HG02759 (cell line): ENCODE data around the gene MARCHF9.
"Not testable (repeated sequence)": the region's sequence is repeated elsewhere in the genome, so short reads cannot be mapped to it uniquely, and the experiment has no call there.

Experiments used
- ATAC-seq: cut with Tn5 transposase; IDR thresholded peaks from one replicate; pipeline ENCODE4 v1.9.1; 2021; ENCODE audit warnings: mild to moderate bottlenecking, moderate library complexity; ENCODE audit not compliant: unreplicated experiment

Gene MARCHF9

DNA sequence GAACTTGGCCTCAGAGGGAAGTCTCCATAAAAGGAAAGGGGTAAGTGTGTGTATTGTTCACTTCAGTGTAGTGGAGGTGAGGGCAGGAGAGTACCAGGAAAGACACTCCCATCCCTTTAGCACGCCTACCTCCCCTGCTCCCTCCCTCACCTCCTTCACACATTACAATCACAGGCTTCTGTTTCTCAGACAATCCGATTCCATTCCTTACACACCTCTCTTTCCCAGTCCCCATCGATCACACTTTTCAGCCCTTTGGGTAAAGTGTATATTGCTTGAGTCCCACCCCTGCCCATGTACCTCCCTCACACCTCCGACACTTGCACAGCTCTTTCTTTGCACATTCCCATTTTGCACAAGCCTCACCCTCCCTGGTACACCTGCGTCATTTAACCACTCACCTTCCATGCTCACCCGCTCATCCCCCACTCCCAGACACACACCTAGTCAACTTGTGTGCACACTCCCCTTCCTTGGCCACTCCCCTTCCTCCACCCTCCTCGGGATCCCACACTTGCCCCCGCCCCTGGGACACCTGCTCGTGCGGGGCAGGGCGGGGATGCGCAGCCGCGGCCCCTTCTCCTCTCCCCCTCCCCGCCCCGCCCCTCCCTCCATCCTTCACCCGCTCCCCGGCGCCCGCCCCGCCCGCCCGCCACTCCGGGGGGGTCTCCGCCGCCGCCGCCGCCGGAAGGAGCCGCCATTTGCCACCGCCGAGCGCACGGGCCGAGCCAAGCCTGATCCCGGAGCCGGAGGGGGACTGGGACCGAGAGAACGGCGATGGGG, at the start of gene MARCHF9:
TSS of gene MARCHF9 (plus strand) at position 693 of the 783 bp plus-strand sequence. CDS start 426 bp downstream, outside the sequence.
- peak; percentile 37 for ATAC-seq

DNA sequence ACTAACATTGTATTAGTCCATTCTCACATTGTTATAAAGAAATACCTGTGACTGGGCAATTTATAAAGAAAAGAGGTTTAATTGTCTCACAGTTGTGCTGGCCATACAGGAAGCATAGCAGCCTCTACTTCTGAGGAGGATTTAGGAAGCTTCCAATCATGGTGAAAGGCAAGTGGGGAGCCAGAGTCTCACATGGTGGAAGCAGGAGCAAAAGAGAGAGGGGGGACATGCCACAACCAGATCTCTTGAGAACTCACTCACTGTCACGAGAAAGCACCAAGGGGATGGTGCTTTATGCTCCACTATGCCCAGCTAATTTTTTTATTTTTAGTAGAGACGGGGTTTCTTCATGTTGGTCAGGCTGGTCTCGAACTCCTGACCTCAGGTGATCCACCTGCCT, 47.7 kb upstream of the MARCHF9 start:
- ATAC-seq, result no peak

DNA sequence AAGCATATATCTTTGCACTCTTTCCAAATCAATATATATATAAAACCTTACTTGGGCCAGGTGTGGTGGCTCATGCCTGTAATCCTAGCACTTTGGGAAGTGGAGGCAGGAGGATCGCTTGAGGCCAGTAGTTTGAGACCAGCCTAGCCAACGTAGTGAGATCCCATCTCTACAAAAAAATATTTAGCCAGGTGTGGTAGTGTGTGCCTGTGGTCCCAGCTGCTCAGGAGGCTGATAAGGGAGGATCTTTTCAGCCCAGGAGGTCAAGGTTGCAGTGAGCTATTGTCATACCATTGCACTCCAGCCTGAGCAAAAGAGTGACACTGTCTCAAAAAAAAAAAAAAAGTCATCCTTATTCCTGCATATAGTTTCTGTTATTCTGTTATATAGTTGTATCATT, 46.6 kb upstream of the MARCHF9 start:
- ATAC-seq, result no peak

- no peak for ATAC-seq
Measured at GRCh38 chr12:57712701-57713100, 42.2 kb upstream of the MARCHF9 start.

DNA sequence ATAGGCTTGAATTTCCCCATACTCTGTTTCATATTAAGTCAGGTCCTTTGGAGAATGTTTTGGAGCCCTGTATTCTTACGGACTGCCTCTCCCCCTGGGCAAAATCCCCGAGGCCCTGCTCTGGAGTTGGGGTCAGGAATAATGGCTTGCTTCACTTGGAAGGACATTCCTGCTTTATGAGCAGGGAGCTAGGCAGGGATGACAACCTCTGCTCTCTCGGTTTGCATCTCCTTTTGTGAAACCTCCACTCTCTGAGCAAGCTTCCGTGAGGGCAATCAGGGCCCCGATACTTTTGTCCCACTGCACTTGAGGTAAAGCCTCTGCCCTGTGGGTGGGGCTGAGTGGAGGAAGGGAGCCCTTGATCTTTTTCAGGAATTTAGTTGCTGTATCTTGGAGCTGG, 41.7 kb upstream of the MARCHF9 start:
- ATAC-seq, result no peak

DNA sequence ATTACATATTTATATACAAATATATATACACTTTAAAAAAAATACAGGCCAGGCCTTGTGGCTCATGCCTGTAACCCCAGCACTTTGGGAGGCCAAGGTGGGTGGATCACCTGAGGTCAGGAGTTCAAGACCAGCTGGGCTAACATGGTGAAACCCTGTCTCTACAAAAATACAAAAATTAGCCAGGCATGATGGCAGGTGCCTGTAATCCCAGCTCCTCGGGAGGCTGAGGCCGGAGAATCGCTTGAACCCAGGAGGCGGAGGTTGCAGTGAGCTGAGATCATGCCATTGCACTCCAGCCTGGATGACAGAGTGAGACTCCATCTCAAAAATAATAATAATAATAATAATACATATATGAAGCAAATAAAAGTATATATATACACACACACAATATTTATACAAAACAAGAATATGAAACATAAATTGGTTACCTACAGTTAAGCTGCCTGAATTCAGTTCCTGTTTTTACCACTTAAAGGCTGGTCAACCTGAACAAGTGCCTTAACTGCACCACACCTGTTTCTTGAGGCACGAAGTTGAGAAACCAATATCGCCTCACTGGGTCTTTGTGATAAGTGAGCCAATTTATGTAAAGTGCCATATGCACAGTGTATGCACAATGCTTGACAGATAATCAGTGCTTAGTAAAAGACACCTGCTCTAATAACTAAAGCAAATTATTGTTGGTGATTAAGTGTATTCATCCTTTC, 39.7 kb upstream of the MARCHF9 start:
- ATAC-seq, result not testable (repeated sequence)

- ATAC-seq, result no peak
Measured at GRCh38 chr12:57715786-57716185, 39.1 kb upstream of the MARCHF9 start.

- no peak for ATAC-seq
Measured at GRCh38 chr12:57716305-57716704, 38.6 kb upstream of the MARCHF9 start.

DNA sequence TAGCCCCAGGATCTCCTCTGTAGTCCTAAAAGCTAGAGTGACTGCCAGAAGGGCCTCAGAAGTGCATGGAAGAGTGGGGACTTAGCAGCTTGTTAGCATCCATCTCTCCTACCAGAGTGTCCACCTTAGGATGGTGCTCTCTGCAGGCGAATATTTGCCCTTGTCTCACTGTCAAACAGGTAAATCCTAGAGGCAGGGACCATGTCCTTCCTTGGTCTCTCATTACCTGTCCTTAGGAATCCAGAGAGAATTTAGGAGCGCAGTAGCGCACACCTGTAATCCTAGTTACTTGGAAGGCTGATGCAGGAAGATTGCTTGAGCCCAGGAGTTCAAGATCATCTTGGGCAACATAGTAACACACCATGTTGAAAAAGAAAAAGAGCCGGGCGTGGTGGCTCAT, 37.8 kb upstream of the MARCHF9 start:
- no peak for ATAC-seq

- ATAC-seq, result no peak
Measured at GRCh38 chr12:57717846-57718640, 36.9 kb upstream of the MARCHF9 start.

GRCh38 chr12:57718641-57719528, 36.0 kb upstream of the MARCHF9 start:
- ATAC-seq, result no peak

DNA sequence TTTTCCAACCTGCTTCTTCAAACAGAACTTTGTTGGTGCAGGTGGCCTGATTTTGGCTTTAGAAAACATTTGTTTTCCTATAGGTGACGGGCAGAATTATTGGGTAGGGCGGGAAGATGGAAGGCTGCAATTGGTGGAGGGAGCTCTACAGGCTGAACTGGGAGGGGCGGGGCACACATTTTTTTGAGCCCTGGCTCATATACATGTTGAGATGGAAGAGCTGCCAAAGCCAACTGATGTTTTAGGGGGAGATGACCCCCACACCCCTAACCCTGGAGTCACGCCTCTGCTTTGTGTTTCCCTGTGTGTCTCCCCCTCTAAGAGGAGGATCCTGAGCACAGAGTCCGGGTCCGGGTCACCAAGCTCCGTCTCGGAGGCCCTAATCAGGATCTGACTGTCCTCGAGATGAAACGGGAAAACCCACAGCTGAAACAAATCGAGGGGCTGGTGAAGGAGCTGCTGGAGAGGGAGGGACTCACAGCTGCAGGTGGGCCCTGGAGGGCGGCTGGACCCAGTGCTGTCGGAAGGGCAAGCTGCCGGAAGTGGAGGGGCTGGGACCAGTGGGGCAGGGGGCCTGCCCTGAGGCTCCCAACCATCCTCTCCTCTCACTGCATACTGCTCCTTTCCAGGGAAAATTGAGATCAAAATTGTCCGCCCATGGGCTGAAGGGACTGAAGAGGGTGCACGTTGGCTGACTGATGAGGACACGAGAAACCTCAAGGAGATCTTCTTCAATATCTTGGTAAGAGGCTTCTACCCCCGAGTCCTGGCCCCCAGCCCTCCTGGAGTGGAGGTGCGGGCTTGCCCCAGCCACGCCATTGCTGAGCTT, 34.9 kb upstream of the MARCHF9 start:
- no peak for ATAC-seq

- ATAC-seq, result no peak
Measured at GRCh38 chr12:57720606-57721595, 34.0 kb upstream of the MARCHF9 start.

GRCh38 chr12:57721846-57722608, 32.9 kb upstream of the MARCHF9 start:
- ATAC-seq, result not testable (repeated sequence)

DNA sequence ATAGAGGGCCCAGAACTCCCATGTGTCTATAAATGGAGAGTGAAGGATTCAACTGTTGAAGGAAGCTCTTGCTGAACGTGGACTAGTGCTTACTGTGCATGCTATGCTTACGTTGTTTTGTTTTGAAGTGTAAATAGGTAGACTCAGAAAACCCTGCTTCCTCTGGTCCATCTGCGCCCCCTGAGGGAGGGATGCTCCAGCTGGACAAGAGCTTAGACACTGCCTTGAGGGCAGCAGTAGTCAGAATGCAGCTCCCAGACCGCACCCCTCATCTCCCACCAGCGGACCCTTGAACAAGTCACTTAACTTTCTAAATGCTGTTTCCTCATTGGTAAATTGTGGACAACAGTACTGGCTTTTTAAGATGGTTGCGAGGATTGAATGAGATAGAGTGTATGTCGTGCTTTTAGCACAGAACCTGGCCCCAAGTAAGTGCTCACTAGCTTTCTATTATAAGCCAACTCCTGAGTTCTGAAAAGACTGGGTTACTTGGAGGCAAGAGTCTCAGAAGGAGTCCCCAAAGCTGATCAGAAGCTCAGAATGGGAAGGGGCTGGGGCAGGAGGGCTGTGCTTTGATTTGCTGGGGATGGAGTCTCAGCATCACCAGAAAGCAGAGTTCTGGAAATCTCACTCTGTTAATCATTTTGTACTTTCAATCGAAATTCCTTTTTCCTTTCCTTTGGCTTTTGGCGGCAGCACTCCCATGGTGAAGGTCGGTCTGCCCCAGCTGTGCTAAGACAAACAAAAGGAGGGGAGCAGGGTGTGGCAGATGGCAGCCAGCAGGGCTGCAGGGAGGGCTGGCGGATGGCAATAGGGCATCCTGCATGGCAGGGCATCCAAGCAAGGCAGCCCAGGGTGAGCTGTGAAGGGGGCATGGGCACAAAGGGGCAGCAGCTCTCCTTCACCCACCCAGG, 31.9 kb upstream of the MARCHF9 start:
- no peak for ATAC-seq

GRCh38 chr12:57723630-57723962, 31.3 kb upstream of the MARCHF9 start:
- no peak for ATAC-seq
